ENCODE measurements around the gene ABLIM3.

DNA sequence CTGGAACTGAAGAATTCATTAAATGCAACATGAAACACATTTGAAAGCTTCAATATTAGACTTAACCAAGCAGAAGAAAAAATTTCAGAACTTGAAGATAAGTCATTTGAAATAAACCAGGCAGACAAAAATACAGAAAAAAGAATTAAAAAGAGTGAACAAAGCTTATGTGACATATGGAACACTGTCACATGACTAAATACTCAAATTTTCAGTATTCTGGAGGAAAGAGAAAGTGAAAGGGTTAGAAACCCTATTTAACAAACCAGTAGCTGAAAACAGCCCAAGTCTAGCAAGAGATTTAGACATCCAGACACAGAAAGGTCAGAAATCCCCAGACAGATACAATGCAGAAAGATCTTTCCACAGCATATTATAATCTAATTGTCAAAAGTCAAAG lies 41.4 kb upstream of the ABLIM3 start:
- TF ChIP-seq, protein P1, sequence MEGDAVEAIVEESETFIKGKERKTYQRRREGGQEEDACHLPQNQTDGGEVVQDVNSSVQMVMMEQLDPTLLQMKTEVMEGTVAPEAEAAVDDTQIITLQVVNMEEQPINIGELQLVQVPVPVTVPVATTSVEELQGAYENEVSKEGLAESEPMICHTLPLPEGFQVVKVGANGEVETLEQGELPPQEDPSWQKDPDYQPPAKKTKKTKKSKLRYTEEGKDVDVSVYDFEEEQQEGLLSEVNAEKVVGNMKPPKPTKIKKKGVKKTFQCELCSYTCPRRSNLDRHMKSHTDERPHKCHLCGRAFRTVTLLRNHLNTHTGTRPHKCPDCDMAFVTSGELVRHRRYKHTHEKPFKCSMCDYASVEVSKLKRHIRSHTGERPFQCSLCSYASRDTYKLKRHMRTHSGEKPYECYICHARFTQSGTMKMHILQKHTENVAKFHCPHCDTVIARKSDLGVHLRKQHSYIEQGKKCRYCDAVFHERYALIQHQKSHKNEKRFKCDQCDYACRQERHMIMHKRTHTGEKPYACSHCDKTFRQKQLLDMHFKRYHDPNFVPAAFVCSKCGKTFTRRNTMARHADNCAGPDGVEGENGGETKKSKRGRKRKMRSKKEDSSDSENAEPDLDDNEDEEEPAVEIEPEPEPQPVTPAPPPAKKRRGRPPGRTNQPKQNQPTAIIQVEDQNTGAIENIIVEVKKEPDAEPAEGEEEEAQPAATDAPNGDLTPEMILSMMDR (IDR thresholded peaks at IDR 0.05 in 2 of 3, conservative IDR thresholded peaks at IDR 0.05 in 1 of 3; ENCODE audit: borderline replicate concordance in 1 of 3, insufficient read depth in 1 of 3, low read depth in 2 of 3, low read length in 2 of 3): no peak
- TF ChIP-seq ELF1 (IDR thresholded peaks at IDR 0.05; ENCODE audit: borderline replicate concordance, low read depth): no peak
- no peak for TF ChIP-seq EGR1 (IDR thresholded peaks at IDR 0.05; ENCODE audit: low read depth)

All from HCT116 (cell line).